ENCODE data around the gene JUNB.

Gene JUNB

GRCh38 chr19:12842511-12842910, 51.2 kb downstream of the JUNB start:
- no peak for DNase-seq (ENCODE audit: low read depth, low spot score)
